Mucosa of descending colon (tissue), 3 donors: ENCODE data around the gene GDA. TPM values are rescaled to one million over a fixed set of nuclear protein-coding genes. Genes with fewer than 3 reads are reported as not detected.

ENCODE experiments used
- ATAC-seq: fragments of 200-7000 bp; cut with Tn5 transposase; one replicate; pipeline ENCODE4 v1.9.1; 2020; ENCODE audit warnings: mild to moderate bottlenecking, moderate library complexity
- DNase-seq, 3 donors: peaks; one replicate each; pipeline ENCODE4 v3.0.0-alpha.2; 2020
- H3K36me3 ChIP-seq: fragments of 200-600 bp; one replicate; pipeline ENCODE4 v1.8.0; 2021; ENCODE audit warnings: low read depth, mild to moderate bottlenecking
- H3K4me1 ChIP-seq: fragments of 200-600 bp; one replicate; pipeline ENCODE4 v1.8.0; 2021; ENCODE audit warnings: low read depth, mild to moderate bottlenecking
- H3K4me3 ChIP-seq: fragments of 200-600 bp; one replicate; pipeline ENCODE4 v1.8.0; 2021; ENCODE audit warnings: mild to moderate bottlenecking
- H3K9me3 ChIP-seq: fragments of 200-600 bp; one replicate; pipeline ENCODE4 v1.8.0; 2021; ENCODE audit warnings: mild to moderate bottlenecking
- intact Hi-C, 2 donors: fragments of 100-400 bp; cut with DNase I in 1 of 2; cut with micrococcal nuclease in 1 of 2; formaldehyde crosslinking; loops; one replicate each; pipeline versions ENCODE4 v1.11.0 to v1.11.1; 2022; cut with DNase I, micrococcal nuclease
- total RNA-seq, 3 donors: library from RNA; stranded (reverse); fragmentation: NEBNext Ultra II Directional in 2 of 3; extraction: Animal tissue kit (Norgen Biotek cat#: 25700) in 2 of 3; gene quantifications; one replicate each; pipeline versions ENCODE4 v1.2.1 to v1.2.4, GENCODE V29; 2021 to 2023
- TF ChIP-seq, protein P1 (sequence below): fragments of 200-600 bp; IDR thresholded peaks from one replicate; pipeline ENCODE4 v1.8.0; 2022; ENCODE audit warnings: antibody characterized with exemption, mild to moderate bottlenecking
- donor health status: DM: no; HTN: no; CAD: no; lungs with moderate emphysema.
- donor health status: DM: no; HTN: no; CAD: no.
- donor health status: DM: no; HTN: yes; CAD: no.

Gene GDA
- total RNA-seq, 3 donors from 2014 or later: 28.7 to 65.5 (median 30.1) TPM

- TF ChIP-seq, protein P1, sequence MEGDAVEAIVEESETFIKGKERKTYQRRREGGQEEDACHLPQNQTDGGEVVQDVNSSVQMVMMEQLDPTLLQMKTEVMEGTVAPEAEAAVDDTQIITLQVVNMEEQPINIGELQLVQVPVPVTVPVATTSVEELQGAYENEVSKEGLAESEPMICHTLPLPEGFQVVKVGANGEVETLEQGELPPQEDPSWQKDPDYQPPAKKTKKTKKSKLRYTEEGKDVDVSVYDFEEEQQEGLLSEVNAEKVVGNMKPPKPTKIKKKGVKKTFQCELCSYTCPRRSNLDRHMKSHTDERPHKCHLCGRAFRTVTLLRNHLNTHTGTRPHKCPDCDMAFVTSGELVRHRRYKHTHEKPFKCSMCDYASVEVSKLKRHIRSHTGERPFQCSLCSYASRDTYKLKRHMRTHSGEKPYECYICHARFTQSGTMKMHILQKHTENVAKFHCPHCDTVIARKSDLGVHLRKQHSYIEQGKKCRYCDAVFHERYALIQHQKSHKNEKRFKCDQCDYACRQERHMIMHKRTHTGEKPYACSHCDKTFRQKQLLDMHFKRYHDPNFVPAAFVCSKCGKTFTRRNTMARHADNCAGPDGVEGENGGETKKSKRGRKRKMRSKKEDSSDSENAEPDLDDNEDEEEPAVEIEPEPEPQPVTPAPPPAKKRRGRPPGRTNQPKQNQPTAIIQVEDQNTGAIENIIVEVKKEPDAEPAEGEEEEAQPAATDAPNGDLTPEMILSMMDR: no peak
- DNase-seq (no peak), ATAC-seq (no peak)
- H3K9me3 ChIP-seq: no peaks in the 10 kb centered on the region
- intact Hi-C loops: loop anchor here in 1 of 2 donors (5.0 kb wide), 1 partner anchor 63 kb away; no protein-coding TSS in a partner anchor
- no peak overlapping the region for H3K4me3 ChIP-seq
- peaks cover 7% of the 10 kb centered on the region for H3K4me1 ChIP-seq
- no peaks in the 10 kb centered on the region for H3K36me3 ChIP-seq
Measured at GRCh38 chr9:72299017-72299603, 149.9 kb downstream of the GDA start.

DNA sequence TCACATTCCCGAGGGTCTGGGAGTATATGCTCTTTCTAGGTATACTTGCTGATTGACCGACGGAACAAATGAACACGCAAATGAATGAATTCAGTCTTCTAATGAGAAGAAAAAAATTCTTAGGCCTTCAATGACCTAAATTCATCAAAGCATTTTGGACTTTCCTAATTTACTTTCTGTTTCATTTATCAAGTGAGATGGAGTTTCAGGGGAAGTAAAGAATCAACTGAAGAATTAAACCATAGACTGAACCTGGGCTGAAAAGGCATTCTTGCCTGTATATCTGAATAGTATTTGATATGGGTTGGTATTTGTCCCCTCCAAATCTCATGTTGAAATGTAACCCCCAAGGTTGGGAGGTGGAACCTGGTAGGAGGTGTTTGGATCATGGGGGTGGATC, 151.6 kb downstream of the GDA start:
- intact Hi-C loops: no loop called here
- peaks cover 3% of the 10 kb centered on the region for H3K4me1 ChIP-seq
- no peak for DNase-seq
- H3K36me3 ChIP-seq: no peaks in the 10 kb centered on the region
- TF ChIP-seq, protein P1: no peak
- H3K4me3 ChIP-seq: no peak overlapping the region
- no peak for ATAC-seq
- H3K9me3 ChIP-seq: no peaks in the 10 kb centered on the region

Other genes with a start within 250 kb of the GDA start
- gene ABHD17B, start 238.2 kb upstream of the GDA start, total RNA-seq: 10 to 100 TPM; 21.2 to 34.7 (median 23.7) TPM
- 10 to 100 TPM; 12.6 to 17.0 (median 12.8) TPM for gene C9orf85, start 237.8 kb upstream of the GDA start, total RNA-seq
- gene C9orf57, start 88.8 kb upstream of the GDA start, total RNA-seq: not detected
- 100 to 1,000 TPM; 147 to 181 (median 152) TPM for gene ZFAND5, start 215.8 kb downstream of the GDA start, total RNA-seq